Measurements from ENCODE around the gene TSPEAR. TPM values are rescaled to one million over a fixed set of nuclear protein-coding genes. Genes with fewer than 3 reads are reported as not detected.

TSPEAR gene
- polyA plus RNA-seq, 1 of the 3 experiments (the other 2 are of a cell fraction), result 0.08 TPM

GRCh38 chr21:44548922-44549321 lies 162.4 kb downstream of the TSPEAR start:
- H3K9ac ChIP-seq, result no peak overlapping the region
- no peak for DNase-seq
- H3K9me2 ChIP-seq, result no peaks in the 10 kb centered on the region
- no peaks in the 10 kb centered on the region for H3K79me2 ChIP-seq (ENCODE audit: insufficient read depth)
- H3K27ac ChIP-seq (ENCODE audit: low read depth in 2 of 2, low read length in 1 of 2), result no peak overlapping the region
- no peak overlapping the region for H2AFZ ChIP-seq (ENCODE audit: low read depth)
- H3K9me3 ChIP-seq, result no peaks in the 10 kb centered on the region
- no peaks in the 10 kb centered on the region for H3F3A ChIP-seq (replicated peaks; ENCODE audit: insufficient read depth)
- H3K4me2 ChIP-seq, result no peak overlapping the region
- no peak overlapping the region for H3K4me3 ChIP-seq (ENCODE audit: low read depth in 2 of 2, low read length in 1 of 2)
- ChIA-PET POLR2A (no interaction called here), CTCF (interaction anchor here (1.0 kb wide), 1 partner anchor 39 kb away, joined by 3 read pairs; no protein-coding TSS in a partner anchor)
- peaks cover 24% of the 10 kb centered on the region for H3K27me3 ChIP-seq (ENCODE audit: insufficient read depth)
- TF ChIP-seq NRF1 (IDR thresholded peaks at IDR 0.05; ENCODE audit: low read depth, low read length) (no peak), RAD21 (IDR thresholded peaks at IDR 0.05; ENCODE audit: low read length) (no peak), GABPA (IDR thresholded peaks at IDR 0.05; ENCODE audit: low read depth) (no peak), FOXJ3 (CRISPR knock-in tag; IDR thresholded peaks at IDR 0.05) (no peak), FOXM1 (IDR thresholded peaks at IDR 0.05; ENCODE audit: low read depth) (no peak), TAF1 (IDR thresholded peaks at IDR 0.05; ENCODE audit: borderline replicate concordance, low read depth, low read length) (no peak)
- H3K4me1 ChIP-seq (ENCODE audit: control insufficient read depth in 1 of 2, insufficient read depth in 2 of 2, low read depth in 1 of 2, low read length in 1 of 2), result no peaks in the 10 kb centered on the region
- WGBS (ENCODE audit: low lambda C conversion rate), result 51% methylated on average over 14 of the region's 14 CpGs
- no peaks in the 10 kb centered on the region for H3K36me3 ChIP-seq (replicated peaks in 1 of 2; ENCODE audit: control insufficient read depth in 1 of 2, insufficient read depth in 2 of 2, low read length in 1 of 2)
- no peaks in the 10 kb centered on the region for H4K20me1 ChIP-seq (ENCODE audit: insufficient read depth)

GRCh38 chr21:44548381-44548780 lies 163.0 kb downstream of the TSPEAR start:
- Histone ChIP-seq H3K27me3 (ENCODE audit: insufficient read depth) (peaks cover 18% of the 10 kb centered on the region), H3K4me3 (ENCODE audit: low read depth in 2 of 2, low read length in 1 of 2) (no peak overlapping the region), H3K9me3 (no peaks in the 10 kb centered on the region), H3K4me2 (no peak overlapping the region), H3K27ac (ENCODE audit: low read depth in 2 of 2, low read length in 1 of 2) (no peak overlapping the region), H2AFZ (ENCODE audit: low read depth) (no peak overlapping the region), H3K79me2 (ENCODE audit: insufficient read depth) (no peaks in the 10 kb centered on the region), H3K36me3 (replicated peaks in 1 of 2; ENCODE audit: control insufficient read depth in 1 of 2, insufficient read depth in 2 of 2, low read length in 1 of 2) (no peaks in the 10 kb centered on the region), H3F3A (replicated peaks; ENCODE audit: insufficient read depth) (no peaks in the 10 kb centered on the region), H3K9ac (no peak overlapping the region), H3K4me1 (ENCODE audit: control insufficient read depth in 1 of 2, insufficient read depth in 2 of 2, low read depth in 1 of 2, low read length in 1 of 2) (no peaks in the 10 kb centered on the region), H3K9me2 (no peaks in the 10 kb centered on the region), H4K20me1 (ENCODE audit: insufficient read depth) (no peaks in the 10 kb centered on the region)
- no peak for DNase-seq
- ChIA-PET CTCF (interaction anchor here (1.0 kb wide), 2 partner anchors 30 to 38 kb away, joined by 3 read pairs; no protein-coding TSS in a partner anchor), POLR2A (no interaction called here)
- WGBS (ENCODE audit: low lambda C conversion rate), result 24% methylated on average over 13 of the region's 13 CpGs
- TF ChIP-seq SIN3A (IDR thresholded peaks at IDR 0.05; ENCODE audit: borderline replicate concordance, low read depth, low read length) (no peak), YY1 (IDR thresholded peaks at IDR 0.05; ENCODE audit: low read depth) (no peak), GABPA (IDR thresholded peaks at IDR 0.05; ENCODE audit: low read depth) (no peak), ZBTB33 (IDR thresholded peaks at IDR 0.05; ENCODE audit: borderline replicate concordance, low read depth) (no peak), ELF1 (IDR thresholded peaks at IDR 0.05) (no peak), IRF3 (IDR thresholded peaks at IDR 0.05; ENCODE audit: low read depth, low read length) (no peak), TAF1 (IDR thresholded peaks at IDR 0.05; ENCODE audit: borderline replicate concordance, low read depth, low read length) (no peak), REST (IDR thresholded peaks at IDR 0.05; ENCODE audit: low read depth, low read length) (no peak), EP300 (IDR thresholded peaks at IDR 0.05; ENCODE audit: borderline replicate concordance in 1 of 2, low read depth in 1 of 2, low read length in 1 of 2) (no peak), MAX (IDR thresholded peaks at IDR 0.05; ENCODE audit: low read depth) (no peak), GATA2 (CRISPR knock-in tag; IDR thresholded peaks at IDR 0.05) (no peak), FOSL2 (IDR thresholded peaks at IDR 0.05; ENCODE audit: borderline replicate concordance, low read depth) (no peak), USF1 (IDR thresholded peaks at IDR 0.05; ENCODE audit: borderline replicate concordance, low read depth) (no peak), RAD21 (IDR thresholded peaks at IDR 0.05; ENCODE audit: low read length) (no peak), CTCF (IDR thresholded peaks at IDR 0.05) (no peak), TCF12 (IDR thresholded peaks at IDR 0.05) (no peak)

Data from SK-N-SH (cell line).